ENCODE data around the gene MEGF11.

- TF ChIP-seq CTCF (conservative IDR thresholded peaks at IDR 0.05; ENCODE audit: low read length): no peak
- TF ChIP-seq EZH2phosphoT487 (IDR thresholded peaks at IDR 0.05; ENCODE audit: borderline replicate concordance, low read depth, low read length): no peak
These were observed 181.6 kb downstream of the MEGF11 start for GRCh38 chr15:66071921-66072295.
